Calu3 (cell line): ENCODE data around the gene HMGB1. TPM values are rescaled to one million over a fixed set of nuclear protein-coding genes. Genes with fewer than 3 reads are reported as not detected.

Source experiments
- BruUV-seq: library from RNA; stranded (reverse); fragments of 400-500 nt; replicated peaks from 2 replicates; lab custom pipeline; 2021; lab: Mats Ljungman, UMichigan
- CTCF ChIA-PET: fragments of 300-600 bp; sonication (Branson Sonifier 250); formaldehyde crosslinking; loops from one replicate; lab custom pipeline; 2022; ENCODE audit warnings: antibody characterized with exemption; lab: Charles Lee
- DNase-seq: peaks from one replicate; pipeline ENCODE4 v3.0.0; 2022
- H3K27ac Mint-ChIP-seq: one replicate; pipeline ENCODE4 v1.8.0; 2022; ENCODE audit warnings: mixed read lengths; ENCODE audit not compliant: unreplicated experiment
- H3K27me3 Mint-ChIP-seq: one replicate; pipeline ENCODE4 v1.8.0; 2022; ENCODE audit warnings: mixed read lengths; ENCODE audit not compliant: unreplicated experiment
- H3K36me3 Mint-ChIP-seq: one replicate; pipeline ENCODE4 v1.8.0; 2022; ENCODE audit warnings: mild to moderate bottlenecking, moderate library complexity, mixed read lengths; ENCODE audit not compliant: insufficient read depth, unreplicated experiment
- H3K4me1 Mint-ChIP-seq: one replicate; pipeline ENCODE4 v1.8.0; 2022; ENCODE audit warnings: mild to moderate bottlenecking, low read depth, mixed read lengths; ENCODE audit not compliant: unreplicated experiment
- H3K4me3 Mint-ChIP-seq: one replicate; pipeline ENCODE4 v1.8.0; 2022; ENCODE audit warnings: mild to moderate bottlenecking, low read depth, moderate library complexity, mixed read lengths; ENCODE audit not compliant: unreplicated experiment
- H3K9me3 Mint-ChIP-seq: one replicate; pipeline ENCODE4 v1.8.0; 2022; ENCODE audit warnings: low read depth, mixed read lengths; ENCODE audit not compliant: unreplicated experiment
- intact Hi-C: fragments of 100-400 bp; cut with micrococcal nuclease; formaldehyde crosslinking; loops from one replicate; pipeline ENCODE4 v1.10.0; 2022; ENCODE audit not compliant: unreplicated experiment
- total RNA-seq: library from RNA; stranded (reverse); gene quantifications from 2 replicates; pipeline ENCODE4 v1.2.3, GENCODE V29; 2022
- TF ChIP-seq, protein P1 (sequence below): fragments of 200-600 bp; IDR thresholded peaks from one replicate; pipeline ENCODE4 v1.8.0; 2022; ENCODE audit warnings: antibody characterized with exemption; ENCODE audit not compliant: unreplicated experiment

Gene HMGB1
- total RNA-seq, 1 experiment from 2014 or later, result 410 TPM

DNA sequence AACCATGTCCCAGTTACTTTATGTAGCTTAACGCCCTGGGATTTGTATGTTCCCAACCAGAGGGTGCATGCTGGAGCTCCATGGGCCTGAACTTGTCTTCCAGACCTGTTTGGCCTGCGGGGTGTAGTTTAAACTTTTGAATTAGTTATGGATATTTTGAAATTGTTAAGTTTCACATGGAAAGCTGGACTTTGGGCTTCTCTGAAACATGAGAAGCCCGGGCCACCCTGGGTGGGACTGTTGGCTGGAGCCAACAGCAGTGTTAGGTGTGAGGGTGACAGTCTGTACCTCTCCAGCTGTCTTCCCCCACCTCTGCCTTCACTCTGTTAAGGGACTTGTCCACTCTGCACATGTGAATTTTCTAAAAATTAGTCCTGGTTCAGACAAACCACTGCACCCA is 41.8 kb downstream of the HMGB1 start:
- no TSS peak for BruUV-seq
- TF ChIP-seq, protein P1, sequence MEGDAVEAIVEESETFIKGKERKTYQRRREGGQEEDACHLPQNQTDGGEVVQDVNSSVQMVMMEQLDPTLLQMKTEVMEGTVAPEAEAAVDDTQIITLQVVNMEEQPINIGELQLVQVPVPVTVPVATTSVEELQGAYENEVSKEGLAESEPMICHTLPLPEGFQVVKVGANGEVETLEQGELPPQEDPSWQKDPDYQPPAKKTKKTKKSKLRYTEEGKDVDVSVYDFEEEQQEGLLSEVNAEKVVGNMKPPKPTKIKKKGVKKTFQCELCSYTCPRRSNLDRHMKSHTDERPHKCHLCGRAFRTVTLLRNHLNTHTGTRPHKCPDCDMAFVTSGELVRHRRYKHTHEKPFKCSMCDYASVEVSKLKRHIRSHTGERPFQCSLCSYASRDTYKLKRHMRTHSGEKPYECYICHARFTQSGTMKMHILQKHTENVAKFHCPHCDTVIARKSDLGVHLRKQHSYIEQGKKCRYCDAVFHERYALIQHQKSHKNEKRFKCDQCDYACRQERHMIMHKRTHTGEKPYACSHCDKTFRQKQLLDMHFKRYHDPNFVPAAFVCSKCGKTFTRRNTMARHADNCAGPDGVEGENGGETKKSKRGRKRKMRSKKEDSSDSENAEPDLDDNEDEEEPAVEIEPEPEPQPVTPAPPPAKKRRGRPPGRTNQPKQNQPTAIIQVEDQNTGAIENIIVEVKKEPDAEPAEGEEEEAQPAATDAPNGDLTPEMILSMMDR, result no peak
- intact Hi-C loops, result no loop called here
- no peak overlapping the region for H3K4me3 Mint-ChIP-seq
- peaks cover 13% of the 10 kb centered on the region for H3K36me3 Mint-ChIP-seq
- DNase-seq, result no peak
- CTCF ChIA-PET, result no interaction called here
- H3K27me3 Mint-ChIP-seq, result no peaks in the 10 kb centered on the region
- peaks cover 9% of the 10 kb centered on the region for H3K4me1 Mint-ChIP-seq
- no peak overlapping the region for H3K27ac Mint-ChIP-seq
- H3K9me3 Mint-ChIP-seq, result no peaks in the 10 kb centered on the region

DNA sequence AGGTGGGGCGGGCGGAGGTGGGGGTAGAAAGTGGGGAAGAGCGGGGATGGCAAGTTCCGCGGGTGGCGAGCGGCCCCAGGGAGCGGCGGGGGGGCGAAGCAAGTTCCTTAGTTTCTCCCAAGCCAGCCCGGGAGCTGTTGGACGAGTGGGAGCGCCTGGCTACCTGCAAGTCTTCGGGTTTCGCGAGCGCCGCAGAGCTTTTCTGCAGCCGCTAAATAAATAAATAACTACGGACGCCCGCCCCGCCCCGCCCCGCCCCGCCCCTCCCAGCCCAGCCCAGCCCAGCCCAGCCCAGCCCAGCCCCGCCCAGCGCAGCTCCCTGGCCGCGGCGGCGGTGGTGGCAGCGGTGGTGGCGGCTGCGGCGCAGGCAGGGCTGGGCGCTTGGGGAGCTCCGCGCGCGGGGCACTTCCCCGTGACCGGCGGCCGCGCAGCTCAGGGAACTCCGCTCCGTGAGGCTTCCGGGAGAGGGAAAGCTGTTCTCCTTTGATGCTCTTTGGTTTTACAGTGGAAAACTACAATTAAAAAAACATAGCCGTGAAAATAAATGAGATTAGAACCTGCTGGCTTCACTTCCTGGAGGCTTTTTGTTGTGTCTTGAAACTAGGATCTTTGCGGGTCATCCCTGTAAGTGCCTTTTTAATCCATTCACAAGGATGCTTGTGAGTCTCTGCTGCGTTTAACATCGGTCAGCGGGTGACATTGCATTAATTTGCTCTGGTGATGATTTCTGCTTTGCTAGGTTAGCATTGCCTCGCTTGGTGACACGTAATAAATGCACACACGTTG is 43.5 kb downstream of the HMGB1 start, which contains the start of gene UBE2L5:
UBE2L5 (plus strand) TSS at position 440 of the 786 bp plus-strand sequence. CDS start 5,498 bp downstream, outside the sequence.
- H3K27me3 Mint-ChIP-seq, result no peaks in the 10 kb centered on the region
- H3K9me3 Mint-ChIP-seq, result no peaks in the 10 kb centered on the region
- intact Hi-C loops, result no loop called here
- CTCF ChIA-PET, result interaction anchor here (0.7 kb wide), 1 partner anchor 81 kb away, joined by 3 read pairs; no protein-coding TSS in a partner anchor
- H3K4me1 Mint-ChIP-seq, result peaks cover 9% of the 10 kb centered on the region
- H3K36me3 Mint-ChIP-seq, result peaks cover 13% of the 10 kb centered on the region
- DNase-seq, result peak; percentile 73
- peak within 1 kb of the TSS; percentile 25 for H3K27ac Mint-ChIP-seq
- TF ChIP-seq, protein P1, result no peak
- BruUV-seq, result TSS peak; percentile 48
- peak within 1 kb of the TSS; percentile 73 for H3K4me3 Mint-ChIP-seq

DNA sequence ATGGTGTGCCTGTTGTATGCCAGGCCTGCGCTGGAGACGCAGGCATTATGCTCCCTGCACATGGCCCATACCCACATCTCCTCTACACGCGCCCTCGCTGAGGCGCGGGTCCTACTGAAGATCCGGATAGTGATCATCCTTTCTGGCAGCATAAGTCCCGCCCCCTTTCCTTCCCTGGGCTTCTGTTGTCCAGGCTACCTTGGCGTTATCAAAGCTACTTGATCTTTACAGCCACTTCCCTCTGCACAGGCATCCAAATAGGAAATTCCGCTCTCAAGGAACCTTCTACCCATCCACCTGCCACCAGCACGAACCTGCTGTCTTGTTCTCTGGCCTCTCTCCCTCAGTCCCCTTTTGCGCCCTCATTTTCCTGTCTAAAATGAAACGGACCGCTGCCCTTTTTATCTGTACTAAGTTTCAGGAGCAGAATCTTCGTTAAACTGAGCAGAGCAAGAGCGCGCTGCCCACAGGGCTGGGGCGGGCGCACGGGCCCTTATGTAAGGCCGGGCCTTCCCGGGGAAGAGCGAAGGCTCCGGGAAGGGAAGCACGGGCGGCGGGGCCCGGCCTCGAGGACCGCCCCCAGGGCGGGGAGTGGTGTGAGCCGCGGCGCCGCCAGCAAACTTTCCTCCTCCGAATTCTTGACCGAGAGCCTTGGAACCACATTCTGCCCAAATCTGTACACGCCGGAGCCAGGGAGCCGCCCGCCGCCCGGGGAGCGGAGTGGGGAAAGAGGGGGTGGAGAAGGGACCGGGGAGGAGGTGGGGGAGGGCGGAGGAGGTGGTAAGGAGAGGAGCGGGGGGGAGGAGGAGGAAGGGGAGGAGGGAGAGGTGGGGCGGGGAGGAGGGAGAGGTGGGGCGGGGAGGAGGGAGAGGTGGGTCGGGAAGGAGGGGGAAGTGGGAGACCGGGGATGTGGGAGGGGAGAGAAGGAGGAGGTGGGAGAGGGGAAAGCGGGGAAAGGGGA is 44.4 kb downstream of the HMGB1 start:
- Mint-ChIP-seq H3K9me3 (no peaks in the 10 kb centered on the region), H3K4me1 (peaks cover 9% of the 10 kb centered on the region), H3K36me3 (peaks cover 13% of the 10 kb centered on the region), H3K27ac (peak overlapping the region; percentile 25), H3K4me3 (peak overlapping the region; percentile 73), H3K27me3 (no peaks in the 10 kb centered on the region)
- CTCF ChIA-PET, result no interaction called here
- TF ChIP-seq, protein P1, result no peak
- intact Hi-C loops, result no loop called here
- DNase-seq, result peak; percentile 48
- TSS peak; percentile 66 for BruUV-seq

DNA sequence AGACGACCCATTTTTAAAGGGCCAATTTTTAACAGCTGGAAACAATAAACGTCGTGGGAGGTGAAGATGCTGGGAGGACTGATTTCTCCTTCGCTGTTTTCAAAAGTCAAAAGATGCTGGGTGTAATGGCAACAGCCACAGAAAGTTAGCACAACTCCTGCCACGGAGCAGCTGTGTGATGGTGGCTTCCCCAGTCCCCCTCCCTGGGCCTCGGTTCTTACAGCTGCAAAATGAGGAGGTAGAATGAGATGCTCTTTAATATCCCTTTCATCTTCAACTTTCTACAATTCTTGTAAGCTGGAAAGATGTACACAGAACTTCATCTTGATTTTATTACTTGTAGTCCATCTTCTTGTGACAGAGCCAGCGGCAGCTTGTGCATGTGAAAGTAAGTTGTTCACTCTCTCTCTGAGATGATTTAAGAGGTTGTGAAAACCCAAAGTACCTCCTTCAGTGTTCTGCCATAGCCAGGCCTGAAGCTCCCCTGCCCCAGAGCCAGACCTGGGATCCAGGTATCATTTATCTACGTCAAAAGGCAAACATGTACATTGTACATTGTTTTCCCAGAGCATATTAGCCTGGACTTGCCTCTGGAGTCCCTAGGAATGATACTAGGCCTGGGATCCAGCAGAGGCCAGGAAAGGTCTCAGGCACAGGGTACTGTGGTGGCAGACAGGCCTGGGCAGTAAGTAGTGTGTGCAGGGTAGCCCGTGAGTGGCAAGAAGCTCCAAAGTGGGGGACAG is 46.8 kb downstream of the HMGB1 start:
- Mint-ChIP-seq H3K36me3 (peaks cover 13% of the 10 kb centered on the region), H3K27me3 (no peaks in the 10 kb centered on the region), H3K4me3 (no peak overlapping the region), H3K9me3 (no peaks in the 10 kb centered on the region), H3K27ac (no peak overlapping the region), H3K4me1 (peaks cover 9% of the 10 kb centered on the region)
- CTCF ChIA-PET, result no interaction called here
- TF ChIP-seq, protein P1, result no peak
- DNase-seq, result no peak
- BruUV-seq, result no TSS peak
- intact Hi-C loops, result no loop called here
